ENCODE results near the gene RNF175.

DNA sequence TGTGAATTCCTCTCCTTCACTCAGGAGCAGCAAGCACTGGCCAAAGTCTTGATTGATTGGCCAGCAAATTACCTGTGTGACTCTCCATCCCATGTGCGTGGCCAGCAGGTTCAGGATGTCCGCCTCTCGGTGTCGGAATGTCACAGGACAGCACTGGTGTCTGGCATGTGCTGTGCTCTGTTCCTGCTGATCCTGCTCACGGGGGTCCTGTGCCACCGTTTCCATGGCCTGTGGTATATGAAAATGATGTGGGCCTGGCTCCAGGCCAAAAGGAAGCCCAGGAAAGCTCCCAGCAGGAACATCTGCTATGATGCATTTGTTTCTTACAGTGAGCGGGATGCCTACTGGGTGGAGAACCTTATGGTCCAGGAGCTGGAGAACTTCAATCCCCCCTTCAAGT lies 55.3 kb downstream of the RNF175 start:
- TF ChIP-seq TEAD4 (CRISPR knock-in tag; IDR thresholded peaks at IDR 0.05) (no peak), CTCF (IDR thresholded peaks at IDR 0.05) (no peak), MAX (CRISPR knock-in tag; IDR thresholded peaks at IDR 0.05) (no peak)
